ENCODE data around the gene PM20D1.
"Not testable (repeated sequence)": the region's sequence is repeated elsewhere in the genome, so short reads cannot be mapped to it uniquely, and the experiment has no call there.

Gene PM20D1

DNA sequence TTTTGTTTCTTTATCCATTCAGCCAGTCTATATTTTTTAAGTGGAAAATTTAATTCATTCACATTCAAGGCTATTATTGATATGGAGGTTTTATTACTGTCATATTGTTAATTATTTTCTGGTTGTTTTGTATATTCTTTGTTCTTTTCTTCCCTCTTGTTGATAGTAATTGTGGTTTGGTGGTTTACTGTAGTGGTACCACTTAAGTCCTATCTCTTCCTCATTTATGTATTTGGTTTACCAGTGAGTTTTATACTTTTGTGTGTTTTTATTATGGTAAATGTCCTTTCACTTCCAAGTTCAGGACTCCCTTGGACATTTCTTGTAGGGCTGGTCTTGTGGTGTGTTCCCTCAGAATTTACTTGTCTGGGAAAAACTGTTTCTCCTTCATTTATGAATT is 28.1 kb upstream of the PM20D1 start:
- Histone ChIP-seq H3K4me1 (ENCODE audit: control insufficient read depth, insufficient read depth, low read length, unreplicated experiment) (no peaks in the 10 kb centered on the region), H3K79me2 (ENCODE audit: control insufficient read depth, insufficient read depth, low read length, unreplicated experiment) (no peaks in the 10 kb centered on the region), H3K27me3 (ENCODE audit: insufficient read depth, low read length) (no peaks in the 10 kb centered on the region), H3K27ac (ENCODE audit: low read depth, low read length) (no peak overlapping the region), H3K36me3 (ENCODE audit: insufficient read depth, low read length) (no peaks in the 10 kb centered on the region), H2AFZ (ENCODE audit: low read length, unreplicated experiment) (no peak overlapping the region), H3K4me3 (ENCODE audit: low read depth, low read length) (no peak overlapping the region)

DNA sequence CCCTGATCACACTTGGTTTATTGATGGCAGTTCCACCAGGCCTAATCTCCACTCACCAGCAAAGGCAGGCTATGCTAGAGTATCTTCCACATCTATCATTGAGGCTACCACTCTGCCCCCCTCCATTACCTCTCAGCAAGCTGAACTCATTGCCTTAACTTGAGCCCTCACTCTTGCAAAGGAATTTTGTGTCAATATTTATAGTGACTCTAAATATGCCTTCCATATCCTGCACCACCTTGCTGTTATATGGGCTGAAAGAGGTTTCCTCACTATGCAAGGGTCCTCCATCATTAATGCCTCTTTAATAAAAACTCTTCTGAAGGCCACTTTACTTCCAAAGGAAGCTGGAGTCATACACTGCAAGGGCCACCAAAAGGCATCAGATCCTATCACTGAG is 23.2 kb upstream of the PM20D1 start:
- H3K4me3 ChIP-seq (ENCODE audit: low read depth, low read length); H3K27ac ChIP-seq (ENCODE audit: low read depth, low read length); H3K36me3 ChIP-seq (ENCODE audit: insufficient read depth, low read length); H3K4me1 ChIP-seq (ENCODE audit: control insufficient read depth, insufficient read depth, low read length, unreplicated experiment); H3K27me3 ChIP-seq (ENCODE audit: insufficient read depth, low read length); H3K79me2 ChIP-seq (ENCODE audit: control insufficient read depth, insufficient read depth, low read length, unreplicated experiment); H2AFZ ChIP-seq (ENCODE audit: low read length, unreplicated experiment): not testable (repeated sequence)

DNA sequence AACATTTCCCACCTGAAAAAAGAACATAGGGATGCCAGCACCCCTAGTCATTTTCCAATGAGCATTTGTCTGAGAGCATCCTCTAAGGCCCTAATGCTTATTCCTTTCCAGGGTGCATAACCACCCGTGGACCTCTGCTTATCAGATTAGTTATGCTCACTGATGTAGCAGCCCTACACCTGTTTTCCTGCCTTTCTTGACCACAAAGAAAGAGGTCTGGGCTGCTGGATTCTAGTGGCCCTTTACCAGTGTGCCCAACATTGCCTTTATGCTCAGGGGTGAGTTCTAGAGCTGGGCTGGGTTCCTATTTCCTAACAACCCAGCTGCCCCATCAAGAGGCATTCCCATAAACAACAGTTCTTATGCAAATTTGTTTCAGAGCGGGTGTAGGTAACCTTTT is 20.3 kb upstream of the PM20D1 start:
- Histone ChIP-seq H3K79me2 (ENCODE audit: control insufficient read depth, insufficient read depth, low read length, unreplicated experiment) (no peaks in the 10 kb centered on the region), H2AFZ (ENCODE audit: low read length, unreplicated experiment) (no peak overlapping the region), H3K27ac (ENCODE audit: low read depth, low read length) (no peak overlapping the region)

DNA sequence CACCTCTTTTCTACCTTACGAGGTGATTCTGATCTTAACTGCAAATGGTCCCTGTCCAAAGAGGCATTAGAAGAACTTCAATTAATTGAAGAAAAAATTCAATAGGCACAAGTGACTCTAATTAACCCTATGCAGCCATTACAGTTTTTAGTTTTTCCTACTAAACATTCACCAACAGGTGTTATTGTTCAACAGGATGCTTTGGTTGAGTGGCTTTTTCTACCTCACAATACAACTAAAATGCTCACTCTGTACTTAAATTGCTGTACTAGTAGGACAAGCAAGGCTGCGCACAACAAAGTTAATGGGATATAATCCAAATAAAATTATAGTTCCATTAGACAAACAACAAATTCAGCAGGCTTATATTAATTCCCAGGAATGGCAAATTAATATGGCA is 11.6 kb upstream of the PM20D1 start:
- peaks cover 8% of the 10 kb centered on the region; the same call in 1 of the 2 replicates for H3K27me3 ChIP-seq (ENCODE audit: insufficient read depth, low read length)
- H3K36me3 ChIP-seq (ENCODE audit: insufficient read depth, low read length): no peaks in the 10 kb centered on the region
- H2AFZ ChIP-seq (ENCODE audit: low read length, unreplicated experiment): no peak overlapping the region
- H3K4me3 ChIP-seq (ENCODE audit: low read depth, low read length): no peak overlapping the region
- H3K27ac ChIP-seq (ENCODE audit: low read depth, low read length): no peak overlapping the region
- H3K79me2 ChIP-seq (ENCODE audit: control insufficient read depth, insufficient read depth, low read length, unreplicated experiment): no peaks in the 10 kb centered on the region
- no peaks in the 10 kb centered on the region for H3K4me1 ChIP-seq (ENCODE audit: control insufficient read depth, insufficient read depth, low read length, unreplicated experiment)

More for the DNA sequence above, 20.3 kb upstream of the PM20D1 start:
- no peak overlapping the region for H3K4me3 ChIP-seq (ENCODE audit: low read depth, low read length)
- H3K4me1 ChIP-seq (ENCODE audit: control insufficient read depth, insufficient read depth, low read length, unreplicated experiment): no peaks in the 10 kb centered on the region
- H3K27me3 ChIP-seq (ENCODE audit: insufficient read depth, low read length): no peaks in the 10 kb centered on the region
- no peaks in the 10 kb centered on the region for H3K36me3 ChIP-seq (ENCODE audit: insufficient read depth, low read length)

DNA sequence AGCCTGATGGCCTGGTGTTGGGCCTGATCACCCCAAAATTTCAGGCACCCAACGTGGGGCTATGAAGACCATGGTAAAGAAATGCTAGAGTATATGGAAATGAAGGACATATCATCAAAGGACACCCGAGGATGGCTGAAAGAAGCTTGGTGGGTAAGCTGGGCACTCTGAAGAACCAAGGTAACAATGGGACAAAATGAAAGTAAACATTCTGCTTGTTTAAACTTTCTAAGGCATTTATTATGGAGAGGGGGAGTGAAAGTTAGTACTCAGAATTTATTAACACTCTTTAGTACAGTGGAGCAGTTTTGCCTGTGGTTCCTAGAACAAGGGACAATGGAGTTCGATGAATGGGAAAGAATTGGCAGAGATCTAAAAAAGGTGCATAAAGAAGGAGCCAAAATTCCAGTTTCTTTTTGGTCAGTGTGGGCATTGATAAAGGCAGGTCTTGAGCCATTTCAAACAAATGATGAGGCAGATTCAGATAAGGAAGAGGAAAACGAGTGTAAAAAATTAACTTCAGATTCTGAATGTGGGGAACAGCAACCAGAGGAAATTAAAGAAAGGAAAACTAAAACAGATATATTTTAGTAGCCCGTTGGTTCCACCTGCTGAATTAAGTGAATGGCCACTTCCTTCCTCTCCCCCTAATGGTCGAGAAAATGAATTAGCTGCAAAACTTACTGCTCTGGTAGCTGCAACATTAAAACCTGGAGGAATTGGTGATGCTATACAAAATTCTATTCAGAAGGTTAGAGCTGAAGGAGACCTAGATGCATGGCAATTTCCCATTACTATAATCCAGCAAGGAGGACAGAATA is 8.4 kb upstream of the PM20D1 start:
- Histone ChIP-seq H3K36me3 (ENCODE audit: insufficient read depth, low read length) (no peaks in the 10 kb centered on the region), H2AFZ (ENCODE audit: low read length, unreplicated experiment) (no peak overlapping the region), H3K4me3 (ENCODE audit: low read depth, low read length) (peak overlapping the region; percentile 41; the same call in 1 of the 2 replicates), H3K79me2 (ENCODE audit: control insufficient read depth, insufficient read depth, low read length, unreplicated experiment) (no peaks in the 10 kb centered on the region), H3K4me1 (ENCODE audit: control insufficient read depth, insufficient read depth, low read length, unreplicated experiment) (no peaks in the 10 kb centered on the region), H3K27ac (ENCODE audit: low read depth, low read length) (no peak overlapping the region), H3K27me3 (ENCODE audit: insufficient read depth, low read length) (0 out of 2 replicates have a peak, but pooled peaks cover 5% of the 10 kb centered on the region)

DNA sequence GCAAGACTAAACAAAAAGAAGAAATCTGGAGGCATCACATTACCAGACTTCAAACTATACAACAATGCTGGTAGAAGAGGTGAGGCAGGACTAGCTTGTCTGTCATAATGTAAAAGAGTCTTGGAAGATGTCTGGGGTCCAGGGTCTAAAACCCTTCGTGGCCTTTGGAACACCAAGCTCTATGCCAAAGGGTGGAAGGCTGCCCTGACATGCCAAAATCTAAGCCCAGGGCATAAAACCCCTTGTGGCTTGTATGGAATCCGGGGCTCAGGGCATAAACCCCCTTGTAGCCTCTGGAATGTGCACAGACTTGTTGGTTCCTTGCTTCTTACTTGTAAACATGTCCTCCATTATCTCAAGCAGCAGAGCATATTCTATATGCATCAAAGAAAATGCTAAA is 7.6 kb upstream of the PM20D1 start:
- H3K4me3 ChIP-seq (ENCODE audit: low read depth, low read length); H3K27ac ChIP-seq (ENCODE audit: low read depth, low read length); H2AFZ ChIP-seq (ENCODE audit: low read length, unreplicated experiment): not testable (repeated sequence)

DNA sequence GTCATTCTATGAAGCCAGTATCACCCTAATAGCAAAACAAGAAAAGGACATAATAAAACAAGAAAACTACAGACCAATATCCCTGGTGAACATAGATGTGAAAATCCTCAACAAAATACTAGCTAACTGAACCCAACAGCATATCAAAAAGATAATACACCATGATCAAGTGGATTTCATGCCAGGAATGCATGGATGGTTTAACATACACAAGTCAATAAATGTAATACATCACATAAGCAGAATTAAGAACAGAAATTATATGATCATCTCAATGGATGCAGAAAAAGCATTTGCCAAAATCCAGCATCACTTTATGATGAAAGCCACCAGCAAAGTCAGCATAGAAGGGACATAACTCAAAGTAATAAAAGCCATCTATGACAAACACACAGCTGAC is 6.5 kb upstream of the PM20D1 start:
- Histone ChIP-seq H2AFZ (ENCODE audit: low read length, unreplicated experiment) (no peak overlapping the region), H3K27me3 (ENCODE audit: insufficient read depth, low read length) (no peaks in the 10 kb centered on the region), H3K27ac (ENCODE audit: low read depth, low read length) (no peak overlapping the region), H3K79me2 (ENCODE audit: control insufficient read depth, insufficient read depth, low read length, unreplicated experiment) (no peaks in the 10 kb centered on the region), H3K36me3 (ENCODE audit: insufficient read depth, low read length) (no peaks in the 10 kb centered on the region), H3K4me1 (ENCODE audit: control insufficient read depth, insufficient read depth, low read length, unreplicated experiment) (no peaks in the 10 kb centered on the region), H3K4me3 (ENCODE audit: low read depth, low read length) (no peak overlapping the region)

More for the DNA sequence above, 7.6 kb upstream of the PM20D1 start:
- not testable (repeated sequence) for H3K79me2 ChIP-seq (ENCODE audit: control insufficient read depth, insufficient read depth, low read length, unreplicated experiment); H3K36me3 ChIP-seq (ENCODE audit: insufficient read depth, low read length); H3K27me3 ChIP-seq (ENCODE audit: insufficient read depth, low read length); H3K4me1 ChIP-seq (ENCODE audit: control insufficient read depth, insufficient read depth, low read length, unreplicated experiment)

DNA sequence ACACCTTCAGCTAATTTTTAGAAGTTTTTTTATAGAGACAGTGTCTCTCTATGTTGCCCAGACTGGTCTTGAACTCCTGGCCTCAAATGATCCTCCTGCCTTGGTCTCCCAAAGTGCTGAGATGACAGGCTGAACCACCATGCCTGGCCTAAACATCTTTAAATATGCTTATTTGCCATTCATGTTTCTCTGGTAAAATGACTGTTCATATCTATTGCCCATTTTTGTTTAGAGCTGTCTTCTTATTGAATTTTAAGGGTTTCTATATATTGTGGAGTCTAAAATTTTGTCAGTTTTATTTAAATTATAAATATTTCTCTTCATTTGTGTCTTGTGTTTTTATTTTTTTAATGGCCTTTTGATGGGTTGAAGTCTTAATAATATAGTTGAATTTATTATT is 3.0 kb upstream of the PM20D1 start:
- Histone ChIP-seq H3K27ac (ENCODE audit: low read depth, low read length) (no peak overlapping the region), H3K36me3 (ENCODE audit: insufficient read depth, low read length) (no peaks in the 10 kb centered on the region), H3K4me3 (ENCODE audit: low read depth, low read length) (no peak overlapping the region), H3K79me2 (ENCODE audit: control insufficient read depth, insufficient read depth, low read length, unreplicated experiment) (no peaks in the 10 kb centered on the region), H2AFZ (ENCODE audit: low read length, unreplicated experiment) (no peak overlapping the region), H3K4me1 (ENCODE audit: control insufficient read depth, insufficient read depth, low read length, unreplicated experiment) (no peaks in the 10 kb centered on the region), H3K27me3 (ENCODE audit: insufficient read depth, low read length) (no peaks in the 10 kb centered on the region)

DNA sequence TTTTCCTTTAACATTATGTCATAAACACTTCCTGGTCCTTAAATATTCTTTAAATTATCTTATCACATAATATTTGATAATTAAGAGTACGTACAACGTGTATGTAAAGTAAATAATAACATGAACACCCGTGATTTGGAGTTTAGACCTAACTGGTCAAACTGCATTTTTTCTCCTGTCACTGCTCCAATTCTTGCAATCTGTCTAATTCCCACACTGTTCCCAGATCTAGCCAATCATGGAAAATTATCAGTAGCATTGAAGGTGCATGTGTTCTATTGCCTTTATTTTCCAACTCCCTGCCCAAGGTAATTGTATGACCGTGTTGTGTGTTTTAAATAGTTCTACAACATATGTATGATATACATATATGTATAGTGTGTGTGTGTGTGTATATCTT is 2.1 kb upstream of the PM20D1 start:
- Histone ChIP-seq H3K27me3 (ENCODE audit: insufficient read depth, low read length) (no peaks in the 10 kb centered on the region), H3K36me3 (ENCODE audit: insufficient read depth, low read length) (no peaks in the 10 kb centered on the region), H3K4me1 (ENCODE audit: control insufficient read depth, insufficient read depth, low read length, unreplicated experiment) (no peaks in the 10 kb centered on the region), H3K79me2 (ENCODE audit: control insufficient read depth, insufficient read depth, low read length, unreplicated experiment) (no peaks in the 10 kb centered on the region), H3K4me3 (ENCODE audit: low read depth, low read length) (no peak overlapping the region), H2AFZ (ENCODE audit: low read length, unreplicated experiment) (no peak overlapping the region), H3K27ac (ENCODE audit: low read depth, low read length) (no peak overlapping the region)

DNA sequence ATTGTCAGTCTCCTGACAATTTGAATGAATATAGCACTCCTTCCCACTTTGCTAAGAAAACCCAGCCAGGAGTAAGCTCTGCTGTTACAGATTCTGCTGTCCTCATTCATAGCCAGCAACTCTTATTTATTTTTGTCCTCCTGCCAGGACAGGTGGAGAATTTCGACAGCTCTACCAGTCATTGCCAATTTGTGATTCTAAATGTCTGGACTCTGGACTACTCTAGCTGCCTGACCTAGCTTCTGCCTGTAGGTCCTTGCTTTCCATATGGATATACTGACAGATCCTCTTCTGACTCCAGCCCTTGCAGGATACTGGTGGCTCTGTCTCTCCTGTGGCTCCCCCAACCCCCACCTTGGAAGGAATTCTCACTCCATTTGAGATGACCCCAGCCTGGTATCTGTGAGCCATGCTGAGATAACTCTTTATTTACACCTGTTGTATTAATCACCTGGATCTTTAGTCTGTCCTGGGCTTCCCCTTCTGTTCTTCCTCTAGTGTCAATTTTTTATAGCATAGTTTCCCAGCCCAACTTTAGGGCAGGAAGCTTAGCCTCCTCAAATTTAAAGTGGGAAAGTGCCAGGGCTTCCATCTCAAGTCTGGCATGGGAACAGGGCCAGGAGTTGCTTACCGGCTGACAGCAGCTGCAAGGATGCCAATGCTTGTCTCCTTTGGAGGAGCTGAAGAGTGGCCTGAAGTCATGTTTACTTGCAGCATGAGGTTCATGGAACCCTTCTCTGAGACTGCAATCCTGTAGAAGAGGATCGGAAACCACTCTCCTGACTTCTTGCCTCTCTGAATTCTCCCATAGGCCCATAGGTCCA is 6.7 kb downstream of the PM20D1 start:
- no peaks in the 10 kb centered on the region for H3K36me3 ChIP-seq (ENCODE audit: insufficient read depth, low read length)
- H3K4me3 ChIP-seq (ENCODE audit: low read depth, low read length): no peak overlapping the region
- H3K27me3 ChIP-seq (ENCODE audit: insufficient read depth, low read length): no peaks in the 10 kb centered on the region
- H3K79me2 ChIP-seq (ENCODE audit: control insufficient read depth, insufficient read depth, low read length, unreplicated experiment): no peaks in the 10 kb centered on the region
- peaks cover 2% of the 10 kb centered on the region for H3K4me1 ChIP-seq (ENCODE audit: control insufficient read depth, insufficient read depth, low read length, unreplicated experiment)
- H2AFZ ChIP-seq (ENCODE audit: low read length, unreplicated experiment): no peak overlapping the region
- H3K27ac ChIP-seq (ENCODE audit: low read depth, low read length): no peak overlapping the region

DNA sequence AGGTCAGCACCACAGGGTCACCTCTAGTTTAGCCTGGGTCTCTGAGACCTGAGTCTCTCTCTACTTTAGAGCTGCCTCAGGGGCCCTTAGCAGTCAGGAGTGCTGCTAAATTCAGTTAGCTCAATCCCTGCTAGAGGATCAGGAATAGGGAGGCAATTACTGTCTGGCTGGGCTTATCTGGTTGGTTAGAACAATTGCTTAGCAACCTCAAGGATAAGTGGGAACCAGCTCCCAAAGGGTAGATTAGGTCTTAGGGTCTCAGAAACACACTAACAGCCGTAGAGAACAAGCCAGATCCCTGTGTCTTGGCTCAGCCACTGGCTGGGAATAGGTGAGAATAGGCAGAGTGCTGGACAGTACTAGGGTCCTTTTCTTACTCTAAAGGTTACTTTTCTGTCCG is 7.7 kb downstream of the PM20D1 start:
- Histone ChIP-seq H3K4me1 (ENCODE audit: control insufficient read depth, insufficient read depth, low read length, unreplicated experiment) (peaks cover 6% of the 10 kb centered on the region), H3K36me3 (ENCODE audit: insufficient read depth, low read length) (no peaks in the 10 kb centered on the region), H3K27me3 (ENCODE audit: insufficient read depth, low read length) (no peaks in the 10 kb centered on the region), H3K4me3 (ENCODE audit: low read depth, low read length) (no peak overlapping the region), H2AFZ (ENCODE audit: low read length, unreplicated experiment) (no peak overlapping the region), H3K27ac (ENCODE audit: low read depth, low read length) (no peak overlapping the region), H3K79me2 (ENCODE audit: control insufficient read depth, insufficient read depth, low read length, unreplicated experiment) (no peaks in the 10 kb centered on the region)

All from ACC112 (cell line).